HepG2 (cell line): ENCODE measurements around the gene MRPL18. TPM values are rescaled to one million over a fixed set of nuclear protein-coding genes. Genes with fewer than 3 reads are reported as not detected.

Source experiments
- AFF4 ChIP-seq: sonication (generic); formaldehyde crosslinking; IDR thresholded peaks from 2 replicates; pipeline ENCODE4 v1.4.0; 2020; ENCODE audit warnings: missing genetic modification reagents
- ATF1 ChIP-seq: IDR thresholded peaks from 2 replicates; pipeline ENCODE4 v1.6.1; 2016; ENCODE audit warnings: mild to moderate bottlenecking, control low read depth
- CHD4 ChIP-seq: fragments of 200-600 bp; sonication (generic); IDR thresholded peaks from 2 replicates; pipeline ENCODE4 v1.7.0; 2017; ENCODE audit warnings: mild to moderate bottlenecking, low read length, borderline replicate concordance
- GFI1 ChIP-seq: sonication (generic); formaldehyde crosslinking; IDR thresholded peaks from 2 replicates; pipeline ENCODE4 v1.5.0; 2020; ENCODE audit warnings: missing genetic modification reagents, mild to moderate bottlenecking, borderline replicate concordance
- JUN ChIP-seq: sonication (generic); formaldehyde crosslinking; IDR thresholded peaks from 2 replicates; pipeline ENCODE4 v1.4.0; 2020; ENCODE audit warnings: mild to moderate bottlenecking, missing genetic modification reagents
- MZF1 ChIP-seq: sonication (generic); formaldehyde crosslinking; IDR thresholded peaks from 2 replicates; pipeline ENCODE4 v1.8.1; 2023; ENCODE audit warnings: mild to moderate bottlenecking, missing genetic modification reagents, borderline replicate concordance
- POLR2AphosphoS5 ChIP-seq: IDR thresholded peaks from 2 replicates; pipeline ENCODE4 v1.6.1; 2012; ENCODE audit warnings: low read depth, low read length
- POLR2G ChIP-seq: fragments of 200-400 bp; formaldehyde crosslinking; IDR thresholded peaks from 2 replicates; pipeline ENCODE4 v1.6.1; 2018; ENCODE audit warnings: mild to moderate bottlenecking, low read depth, low read length, moderate library complexity
- SIN3A ChIP-seq: IDR thresholded peaks from 2 replicates; pipeline ENCODE4 v1.6.1; 2011; ENCODE audit warnings: low read depth, mild to moderate bottlenecking, control low read depth, low read length, borderline replicate concordance
- TRAFD1 ChIP-seq: sonication (generic); formaldehyde crosslinking; IDR thresholded peaks from 2 replicates; pipeline ENCODE4 v1.5.1; 2020; ENCODE audit warnings: missing genetic modification reagents, mild to moderate bottlenecking, borderline replicate concordance
- ZNF430 ChIP-seq: sonication (generic); formaldehyde crosslinking; IDR thresholded peaks from 2 replicates; pipeline ENCODE4 v1.9.0; 2021; ENCODE audit warnings: mild to moderate bottlenecking, missing genetic modification reagents
- ZNF704 ChIP-seq: sonication (generic); formaldehyde crosslinking; IDR thresholded peaks from 2 replicates; pipeline ENCODE4 v1.8.1; 2023; ENCODE audit warnings: mild to moderate bottlenecking, inconsistent platforms, moderate library complexity, missing genetic modification reagents, borderline replicate concordance
- polyA plus RNA-seq, 8 experiments: library from polyadenylated mRNA; depleted of rRNA in 3 of 8; stranded (reverse) in 7 of 8; unstranded in 1 of 8; fragments of >200 nt; fragmentation: Illumina TruSeq in 4 of 8; extraction: Trizol in 4 of 8; gene quantifications; 2 replicates each; pipeline versions ENCODE4 v1.2.1 to v1.2.3, GENCODE V29; 2011 to 2016; ENCODE audit warnings: low read depth in 4 of 8, missing spikeins in 1 of 8, mixed read lengths in 1 of 8; ENCODE audit not compliant: insufficient read depth in 1 of 8
- total RNA-seq, 5 experiments: library from RNA; depleted of rRNA; stranded (reverse); fragments of >200 nt; fragmentation: Illumina TruSeq; extraction: Trizol; gene quantifications; 2 replicates each; pipeline ENCODE4 v1.2.3, GENCODE V29; 2016; ENCODE audit warnings: low read depth in 1 of 5

MRPL18 gene
- total and polyA plus RNA-seq, 2 of the 13 experiments (the other 11 are each of a cell fraction or from before 2014, with no cell fraction given): 85.6 to 176 TPM

- no peak for TF ChIP-seq ZNF704 (CRISPR knock-in tag)
- TF ChIP-seq SIN3A: no peak
- TF ChIP-seq ATF1 (CRISPR knock-in tag): no peak
- no peak for TF ChIP-seq AFF4 (CRISPR knock-in tag)
- TF ChIP-seq ZNF430: no peak
- no peak for TF ChIP-seq CHD4
- TF ChIP-seq GFI1 (CRISPR knock-in tag): no peak
- no peak for TF ChIP-seq MZF1 (CRISPR knock-in tag)
- TF ChIP-seq POLR2AphosphoS5: no peak; the same call in 1 of the 2 replicates
- no peak for TF ChIP-seq TRAFD1 (CRISPR knock-in tag)
- peak; percentile 58 for TF ChIP-seq POLR2G
- TF ChIP-seq JUN (CRISPR knock-in tag): no peak
Observed at GRCh38 chr6:159777240-159777904, 12.9 kb upstream of the MRPL18 start (continued).
